Muscle of leg (tissue), 11 donors: ENCODE data around the gene NMRK1. TPM values are rescaled to one million over a fixed set of nuclear protein-coding genes. Genes with fewer than 3 reads are reported as not detected.

Source experiments
- DNase-seq: peaks from one replicate; pipeline ENCODE4 v3.0.0; 2013
- H3K27ac ChIP-seq: one replicate; pipeline ENCODE4 v1.5.1; 2013; ENCODE audit warnings: mild to moderate bottlenecking, low read length, control low read depth
- H3K27me3 ChIP-seq: one replicate; pipeline ENCODE4 v1.6.1; 2013; ENCODE audit warnings: low read length; ENCODE audit not compliant: control insufficient read depth, insufficient read depth
- H3K36me3 ChIP-seq: one replicate; pipeline ENCODE4 v1.6.1; 2013; ENCODE audit warnings: low read length; ENCODE audit not compliant: control insufficient read depth, insufficient read depth
- H3K4me1 ChIP-seq: one replicate; pipeline ENCODE4 v1.6.1; 2013; ENCODE audit warnings: low read length; ENCODE audit not compliant: control insufficient read depth, insufficient read depth
- H3K4me3 ChIP-seq: one replicate; pipeline ENCODE4 v1.5.1; 2013; ENCODE audit warnings: low read length, control low read depth
- H3K9me3 ChIP-seq: replicated peaks from 2 replicates; pipeline ENCODE4 v1.6.1; 2013; ENCODE audit warnings: low read depth, low read length; ENCODE audit not compliant: control insufficient read depth
- WGBS: methylation state at CpG from one replicate; pipeline ENCODE4 v1.1.5; 2013; ENCODE audit warnings: missing lambda C conversion rate; ENCODE audit not compliant: insufficient coverage; 5-methylcytosine and 5-hydroxymethylcytosine counted together
- polyA plus RNA-seq, 8 donors: library from polyadenylated mRNA; unstranded; fragments of 120-200 nt; gene quantifications; one replicate each; pipeline versions ENCODE4 v1.2.1 to v1.2.3, GENCODE V29; 2013; ENCODE audit warnings: inconsistent platforms in 1 of 8, low replicate concordance in 1 of 8; ENCODE audit not compliant: insufficient read length in 8 of 8, insufficient read depth in 1 of 8
- total RNA-seq: library from RNA; stranded (reverse); fragments of 120-200 nt; gene quantifications from one replicate; pipeline ENCODE4 v1.2.4, GENCODE V29; 2013

NMRK1 gene
- total and polyA plus RNA-seq, 9 donors, result 8.8 to 17.0 (median 11.7) TPM

GRCh38 chr9:75064307-75065025, 23.5 kb downstream of the NMRK1 start:
- Histone ChIP-seq H3K27me3 (no peaks in the 10 kb centered on the region), H3K27ac (no peak overlapping the region), H3K4me1 (peaks cover 4% of the 10 kb centered on the region), H3K4me3 (no peak overlapping the region), H3K36me3 (peaks cover 2% of the 10 kb centered on the region), H3K9me3 (no peaks in the 10 kb centered on the region)
- WGBS, result no CpG with 5 or more reads among the region's 2 CpGs
- DNase-seq, result peak; percentile 26

- no peaks in the 10 kb centered on the region for H3K27me3 ChIP-seq
- peaks cover 4% of the 10 kb centered on the region for H3K4me1 ChIP-seq
- no peaks in the 10 kb centered on the region for H3K9me3 ChIP-seq
- H3K4me3 ChIP-seq, result no peak overlapping the region
- DNase-seq, result peak; percentile 27
- peaks cover 2% of the 10 kb centered on the region for H3K36me3 ChIP-seq
- WGBS, result no CpG with 5 or more reads among the region's 1 CpG
- no peak overlapping the region for H3K27ac ChIP-seq
These were observed 24.2 kb downstream of the NMRK1 start for GRCh38 chr9:75063556-75064305.

- Histone ChIP-seq H3K27ac (no peak overlapping the region), H3K4me3 (no peak overlapping the region), H3K9me3 (peaks cover 2% of the 10 kb centered on the region), H3K36me3 (no peaks in the 10 kb centered on the region), H3K27me3 (no peaks in the 10 kb centered on the region), H3K4me1 (peaks cover 4% of the 10 kb centered on the region)
- no peak for DNase-seq
- no CpG with 5 or more reads among the region's 2 CpGs for WGBS
These were observed 26.8 kb downstream of the NMRK1 start for GRCh38 chr9:75061169-75061568.

GRCh38 chr9:75054368-75055001, 33.5 kb downstream of the NMRK1 start:
- peaks cover 2% of the 10 kb centered on the region for H3K9me3 ChIP-seq
- 67% methylated on average over 3 of the region's 5 CpGs for WGBS
- no peak for DNase-seq
- no peaks in the 10 kb centered on the region for H3K4me1 ChIP-seq
- H3K4me3 ChIP-seq, result no peak overlapping the region
- no peak overlapping the region for H3K27ac ChIP-seq
- no peaks in the 10 kb centered on the region for H3K27me3 ChIP-seq
- H3K36me3 ChIP-seq, result no peaks in the 10 kb centered on the region

GRCh38 chr9:75053869-75054268, 34.1 kb downstream of the NMRK1 start:
- Histone ChIP-seq H3K4me3 (no peak overlapping the region), H3K9me3 (peaks cover 2% of the 10 kb centered on the region), H3K27ac (no peak overlapping the region), H3K4me1 (no peaks in the 10 kb centered on the region), H3K36me3 (no peaks in the 10 kb centered on the region), H3K27me3 (no peaks in the 10 kb centered on the region)
- DNase-seq, result no peak
- 64% methylated on average over 1 of the region's 1 CpG for WGBS

GRCh38 chr9:75051285-75051684, 36.7 kb downstream of the NMRK1 start:
- Histone ChIP-seq H3K4me3 (no peak overlapping the region), H3K9me3 (no peaks in the 10 kb centered on the region), H3K27ac (no peak overlapping the region), H3K36me3 (no peaks in the 10 kb centered on the region), H3K4me1 (no peaks in the 10 kb centered on the region), H3K27me3 (no peaks in the 10 kb centered on the region)
- no peak for DNase-seq

- H3K27ac ChIP-seq, result no peak overlapping the region
- no peak for DNase-seq
- H3K4me3 ChIP-seq, result no peak overlapping the region
- H3K27me3 ChIP-seq, result no peaks in the 10 kb centered on the region
- H3K36me3 ChIP-seq, result no peaks in the 10 kb centered on the region
- no peaks in the 10 kb centered on the region for H3K9me3 ChIP-seq
- no CpG with 5 or more reads among the region's 2 CpGs for WGBS
- no peaks in the 10 kb centered on the region for H3K4me1 ChIP-seq
These were observed 40.4 kb downstream of the NMRK1 start for GRCh38 chr9:75047506-75047905.

GRCh38 chr9:75046725-75047345, 41.1 kb downstream of the NMRK1 start:
- no peak overlapping the region for H3K4me3 ChIP-seq
- no peak for DNase-seq

GRCh38 chr9:75041041-75041440, 46.9 kb downstream of the NMRK1 start:
- WGBS, result no CpG with 5 or more reads among the region's 1 CpG
- H3K9me3 ChIP-seq, result no peaks in the 10 kb centered on the region
- H3K36me3 ChIP-seq, result no peaks in the 10 kb centered on the region
- no peak overlapping the region for H3K4me3 ChIP-seq
- H3K27ac ChIP-seq, result no peak overlapping the region
- no peaks in the 10 kb centered on the region for H3K4me1 ChIP-seq
- no peak for DNase-seq
- no peaks in the 10 kb centered on the region for H3K27me3 ChIP-seq

More at GRCh38 chr9:75046725-75047345, 41.1 kb downstream of the NMRK1 start:
- 86% methylated on average over 1 of the region's 3 CpGs for WGBS
- Histone ChIP-seq H3K27ac (no peak overlapping the region), H3K9me3 (no peaks in the 10 kb centered on the region), H3K27me3 (no peaks in the 10 kb centered on the region), H3K4me1 (no peaks in the 10 kb centered on the region), H3K36me3 (no peaks in the 10 kb centered on the region)

GRCh38 chr9:75039801-75040200, 48.2 kb downstream of the NMRK1 start:
- Histone ChIP-seq H3K4me1 (no peaks in the 10 kb centered on the region), H3K27me3 (no peaks in the 10 kb centered on the region), H3K36me3 (no peaks in the 10 kb centered on the region), H3K27ac (no peak overlapping the region), H3K4me3 (no peak overlapping the region), H3K9me3 (no peaks in the 10 kb centered on the region)
- no peak for DNase-seq
- 81% methylated on average over 2 of the region's 3 CpGs for WGBS
